SU-DHL-6 (cell line): Measurements from ENCODE around the gene ARMH1.
A peak's percentile ranks its signal among the peaks of the same experiment; 100 is the strongest.

ENCODE experiments used
- H2AFZ ChIP-seq: fragments of 200-600 bp; sonication (generic); 2 replicates; pipeline ENCODE4 v1.6.1; 2014; ENCODE audit warnings: low read depth, mild to moderate bottlenecking, moderate library complexity, mixed read lengths, antibody characterized with exemption, low read length; ENCODE audit not compliant: severe bottlenecking
- H3F3A ChIP-seq: fragments of 200-600 bp; shearing (Covaris generic); 2 replicates; pipeline ENCODE4 v1.6.0; 2016; ENCODE audit warnings: antibody characterized with exemption, mild to moderate bottlenecking; ENCODE audit not compliant: insufficient read depth
- H3K27ac ChIP-seq: fragments of 200-600 bp; sonication (generic); 2 replicates; pipeline ENCODE4 v1.5.1; 2016; ENCODE audit warnings: low read depth, mild to moderate bottlenecking, low read length, moderate library complexity, mixed read lengths
- H3K27me3 ChIP-seq: fragments of 200-600 bp; sonication (generic), shearing (Covaris generic); 2 replicates; pipeline ENCODE4 v1.6.0; 2014; ENCODE audit warnings: mild to moderate bottlenecking, low read length
- H3K36me3 ChIP-seq: fragments of 200-600 bp; sonication (generic); 2 replicates; pipeline ENCODE4 v1.6.1; 2014; ENCODE audit warnings: mild to moderate bottlenecking, low read length, mixed read lengths
- H3K4me2 ChIP-seq: fragments of 300-600, 200-600 bp; shearing (Covaris generic), sonication (generic); 2 replicates; pipeline ENCODE4 v1.6.0; 2014; ENCODE audit warnings: low read length, low read depth, mild to moderate bottlenecking; ENCODE audit not compliant: poor library complexity, severe bottlenecking
- H3K4me3 ChIP-seq: fragments of 200-600 bp; sonication (generic); 2 replicates; pipeline ENCODE4 v1.5.1; 2014; ENCODE audit warnings: antibody characterized with exemption, low read length, mild to moderate bottlenecking, mixed read lengths; ENCODE audit not compliant: insufficient read depth, poor library complexity, severe bottlenecking
- H3K79me2 ChIP-seq: fragments of 200-600 bp; sonication (generic); 2 replicates; pipeline ENCODE4 v1.6.1; 2014; ENCODE audit warnings: mild to moderate bottlenecking, low read length, moderate library complexity; ENCODE audit not compliant: insufficient read depth
- H3K9ac ChIP-seq: fragments of 200-600 bp; sonication (generic); 2 replicates; pipeline ENCODE4 v1.7.0; 2014; ENCODE audit warnings: mild to moderate bottlenecking, low read length
- H3K9me2 ChIP-seq: fragments of 200-600 bp; sonication (generic); replicated peaks from 2 replicates; pipeline ENCODE4 v1.6.1; 2014; ENCODE audit warnings: low read length; ENCODE audit not compliant: insufficient read depth
- H3K9me3 ChIP-seq: fragments of 200-600 bp; sonication (generic); 2 replicates; pipeline ENCODE4 v1.6.1; 2014; ENCODE audit warnings: low read length, mixed read lengths; ENCODE audit not compliant: insufficient read depth
- H4K20me1 ChIP-seq: fragments of 200-600 bp; sonication (generic); 2 replicates; pipeline ENCODE4 v1.6.1; 2014; ENCODE audit warnings: low read depth, mild to moderate bottlenecking, antibody characterized with exemption, low read length, moderate library complexity, mixed read lengths
- EZH2phosphoT487 ChIP-seq: fragments of 200-600 bp; sonication (generic), shearing (Covaris generic); conservative IDR thresholded peaks from 2 replicates; pipeline ENCODE4 v1.6.1; 2018; ENCODE audit warnings: mild to moderate bottlenecking, antibody characterized with exemption, low read length, moderate library complexity, mixed read lengths
- TF ChIP-seq, protein P1 (sequence below): fragments of 200-600 bp; sonication (generic); IDR thresholded peaks from one replicate; pipeline ENCODE4 v1.5.1; 2017; ENCODE audit warnings: antibody characterized with exemption, mild to moderate bottlenecking, low read length, moderate library complexity; ENCODE audit not compliant: insufficient read depth, poor library complexity, severe bottlenecking

ARMH1 gene

DNA sequence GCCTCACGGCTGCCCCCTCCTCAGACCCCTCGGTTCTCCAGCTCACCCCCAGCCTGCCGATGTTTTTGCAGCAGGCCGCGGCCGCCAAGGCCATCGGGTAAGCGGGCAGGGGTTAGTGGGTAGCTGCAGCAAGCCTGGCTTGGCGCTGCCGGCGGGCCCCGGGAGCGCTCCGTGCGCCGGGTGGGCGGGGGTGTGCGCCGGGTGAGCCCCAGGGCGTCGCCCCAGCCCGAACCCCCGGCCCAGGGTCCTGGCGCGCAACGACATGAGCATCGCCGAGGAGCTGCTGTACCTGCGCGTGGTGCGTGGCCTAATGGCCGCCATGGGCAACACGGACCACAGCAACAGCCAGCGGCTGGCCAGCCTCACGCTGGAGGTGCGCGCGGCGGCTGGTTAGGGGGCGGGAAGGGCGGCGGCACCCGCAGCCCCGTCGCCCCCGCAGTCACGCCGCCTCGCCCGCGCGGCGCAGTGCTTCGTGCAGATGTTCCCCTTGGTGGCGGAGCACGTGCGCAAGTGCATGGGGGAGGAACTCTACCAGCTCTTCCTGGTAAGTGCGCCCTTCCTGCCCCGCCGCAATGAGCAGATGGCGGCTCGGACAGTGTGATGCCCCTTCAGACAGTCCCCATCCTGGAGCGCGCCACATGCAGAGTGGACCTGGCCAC lies 49.9 kb downstream of the ARMH1 start:
- no peaks in the 10 kb centered on the region for H3K27me3 ChIP-seq
- no peaks in the 10 kb centered on the region for H3K79me2 ChIP-seq
- no peak overlapping the region for H2AFZ ChIP-seq
- no peaks in the 10 kb centered on the region for H3K9me3 ChIP-seq
- no peaks in the 10 kb centered on the region for H3K9me2 ChIP-seq
- H3K9ac ChIP-seq: no peak overlapping the region
- no peaks in the 10 kb centered on the region for H3K36me3 ChIP-seq
- no peak overlapping the region for H3K27ac ChIP-seq
- TF ChIP-seq EZH2phosphoT487: no peak
- TF ChIP-seq, protein P1, sequence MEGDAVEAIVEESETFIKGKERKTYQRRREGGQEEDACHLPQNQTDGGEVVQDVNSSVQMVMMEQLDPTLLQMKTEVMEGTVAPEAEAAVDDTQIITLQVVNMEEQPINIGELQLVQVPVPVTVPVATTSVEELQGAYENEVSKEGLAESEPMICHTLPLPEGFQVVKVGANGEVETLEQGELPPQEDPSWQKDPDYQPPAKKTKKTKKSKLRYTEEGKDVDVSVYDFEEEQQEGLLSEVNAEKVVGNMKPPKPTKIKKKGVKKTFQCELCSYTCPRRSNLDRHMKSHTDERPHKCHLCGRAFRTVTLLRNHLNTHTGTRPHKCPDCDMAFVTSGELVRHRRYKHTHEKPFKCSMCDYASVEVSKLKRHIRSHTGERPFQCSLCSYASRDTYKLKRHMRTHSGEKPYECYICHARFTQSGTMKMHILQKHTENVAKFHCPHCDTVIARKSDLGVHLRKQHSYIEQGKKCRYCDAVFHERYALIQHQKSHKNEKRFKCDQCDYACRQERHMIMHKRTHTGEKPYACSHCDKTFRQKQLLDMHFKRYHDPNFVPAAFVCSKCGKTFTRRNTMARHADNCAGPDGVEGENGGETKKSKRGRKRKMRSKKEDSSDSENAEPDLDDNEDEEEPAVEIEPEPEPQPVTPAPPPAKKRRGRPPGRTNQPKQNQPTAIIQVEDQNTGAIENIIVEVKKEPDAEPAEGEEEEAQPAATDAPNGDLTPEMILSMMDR: no peak
- no peaks in the 10 kb centered on the region for H4K20me1 ChIP-seq
- H3K4me2 ChIP-seq: no peak overlapping the region
- H3K4me3 ChIP-seq: no peak overlapping the region
- peaks cover 35% of the 10 kb centered on the region for H3F3A ChIP-seq

DNA sequence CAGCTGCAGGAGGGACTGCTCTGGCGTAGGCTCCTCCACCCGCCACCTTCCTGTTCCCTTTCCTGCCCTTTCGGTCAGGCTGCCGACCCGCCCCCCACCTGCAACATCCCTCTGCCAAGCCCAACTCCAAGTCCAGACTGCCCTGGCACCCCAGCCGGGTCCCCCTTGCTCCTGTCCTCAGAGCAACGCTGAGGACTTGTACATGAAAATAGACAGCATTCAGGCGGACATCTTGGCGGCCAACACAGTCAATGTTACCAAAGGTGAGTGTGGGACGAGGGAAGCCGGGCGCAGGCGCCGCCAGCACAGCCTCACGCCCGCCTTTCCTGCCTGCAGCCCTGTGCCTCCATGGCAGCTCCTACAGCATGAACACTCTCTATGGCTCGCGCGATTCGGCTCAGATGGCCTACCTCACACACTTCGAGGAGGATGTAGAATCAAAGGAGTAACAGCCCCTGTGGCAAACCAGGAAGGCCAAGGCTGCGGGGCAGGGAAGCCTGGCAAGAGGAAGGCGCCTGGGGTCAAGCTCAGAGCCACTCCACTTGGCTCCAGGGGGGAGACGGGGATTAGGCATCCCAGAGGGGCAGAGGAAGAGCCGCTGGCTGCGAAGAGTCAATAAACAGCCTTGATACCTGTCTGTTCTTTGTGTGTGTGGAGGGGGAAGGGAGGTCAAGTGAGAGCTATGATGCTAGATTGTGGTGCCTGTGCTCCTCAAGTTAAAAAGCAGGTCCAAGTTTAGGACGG lies 50.6 kb downstream of the ARMH1 start:
- no peaks in the 10 kb centered on the region for H3K36me3 ChIP-seq
- no peaks in the 10 kb centered on the region for H3K9me3 ChIP-seq
- H3K9ac ChIP-seq: no peak overlapping the region
- H3K27ac ChIP-seq: no peak overlapping the region
- H3K79me2 ChIP-seq: no peaks in the 10 kb centered on the region
- H3K9me2 ChIP-seq: no peaks in the 10 kb centered on the region
- H3F3A ChIP-seq: peaks cover 39% of the 10 kb centered on the region
- H3K4me2 ChIP-seq: no peak overlapping the region
- no peak overlapping the region for H3K4me3 ChIP-seq
- H3K27me3 ChIP-seq: no peaks in the 10 kb centered on the region
- no peaks in the 10 kb centered on the region for H4K20me1 ChIP-seq
- TF ChIP-seq EZH2phosphoT487: no peak
- TF ChIP-seq, protein P1: no peak
- H2AFZ ChIP-seq: no peak overlapping the region

DNA sequence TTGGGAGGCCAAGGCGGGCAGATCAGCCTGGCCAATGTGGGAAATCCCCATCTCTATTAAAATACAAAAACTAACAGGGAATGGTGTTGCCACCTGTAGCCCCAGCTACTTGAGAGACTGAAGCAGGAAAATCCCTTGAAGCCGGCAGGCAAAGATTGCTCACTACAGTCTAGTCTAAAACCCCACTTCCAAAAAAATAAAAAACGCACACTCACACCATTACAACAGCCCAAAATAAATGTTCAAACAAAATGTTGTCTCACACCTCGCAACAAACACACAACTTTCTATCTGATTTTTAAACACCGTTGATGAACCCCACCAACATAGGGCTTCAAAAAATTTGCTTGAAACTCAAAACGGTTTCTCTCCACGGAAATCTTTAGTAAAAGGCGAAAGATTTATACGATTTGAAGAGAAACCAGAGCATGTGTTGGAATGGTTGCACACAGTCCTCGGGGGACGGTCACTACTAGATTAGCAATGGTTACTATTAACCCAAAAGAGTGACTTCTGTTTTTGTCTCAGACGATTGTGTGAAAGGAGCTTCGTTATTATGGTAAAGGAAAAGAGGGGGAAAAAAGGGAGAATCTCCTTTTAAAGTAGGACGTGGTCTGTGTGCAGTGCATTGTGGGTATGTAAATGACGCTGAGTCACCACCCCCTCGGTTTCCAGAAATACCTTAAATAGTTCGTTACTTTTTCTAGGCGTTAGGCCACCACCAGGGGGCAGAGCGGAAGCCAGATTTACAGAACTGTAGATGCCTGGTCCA lies 56.4 kb downstream of the ARMH1 start, which contains the start of gene RNU5D-1:
RNU5D-1 (minus strand) TSS at position 430 of the 772 bp plus-strand sequence.
- Histone ChIP-seq H3K9me2 (no peaks in the 10 kb centered on the region), H3K9ac (peak within 1 kb of the TSS; percentile 60), H3K79me2 (no peaks in the 10 kb centered on the region), H3K27ac (peak within 1 kb of the TSS; percentile 100), H3K36me3 (no peaks in the 10 kb centered on the region), H3K27me3 (no peaks in the 10 kb centered on the region), H3K4me2 (peak within 1 kb of the TSS; percentile 90), H3F3A (peaks cover 27% of the 10 kb centered on the region), H2AFZ (peak within 1 kb of the TSS; percentile 84), H4K20me1 (no peaks in the 10 kb centered on the region), H3K9me3 (no peaks in the 10 kb centered on the region), H3K4me3 (peak within 1 kb of the TSS; percentile 44)
- no peak for TF ChIP-seq EZH2phosphoT487
- TF ChIP-seq, protein P1: peak; percentile 90
